HG03342 (cell line): ENCODE measurements around the gene B4GALT1.
"Not testable (repeated sequence)": the region's sequence is repeated elsewhere in the genome, so short reads cannot be mapped to it uniquely, and the experiment has no call there.

Source experiments
- ATAC-seq: cut with Tn5 transposase; IDR thresholded peaks from one replicate; pipeline ENCODE4 v1.9.1; 2021; ENCODE audit warnings: mild to moderate bottlenecking, moderate library complexity; ENCODE audit not compliant: unreplicated experiment

Gene B4GALT1

DNA sequence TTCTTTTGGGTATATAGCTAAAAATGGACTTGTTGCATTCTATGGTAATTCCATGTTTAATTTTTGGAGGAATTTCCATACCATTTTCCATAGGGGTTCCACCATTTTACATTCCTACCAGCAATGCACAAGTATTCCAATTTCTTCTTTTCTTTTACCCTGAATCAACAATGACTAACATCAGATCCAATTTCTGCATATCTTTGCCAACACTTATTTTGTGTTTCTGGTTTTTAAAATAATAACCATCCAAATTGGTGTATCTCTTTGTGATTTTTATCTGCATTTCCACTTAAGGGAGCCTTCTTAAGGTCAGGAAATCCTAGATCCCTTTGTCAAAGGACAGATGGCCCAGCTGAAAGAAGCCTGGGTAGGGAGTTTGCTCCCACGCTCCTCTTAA is 61.2 kb downstream of the B4GALT1 start:
- ATAC-seq: no peak

DNA sequence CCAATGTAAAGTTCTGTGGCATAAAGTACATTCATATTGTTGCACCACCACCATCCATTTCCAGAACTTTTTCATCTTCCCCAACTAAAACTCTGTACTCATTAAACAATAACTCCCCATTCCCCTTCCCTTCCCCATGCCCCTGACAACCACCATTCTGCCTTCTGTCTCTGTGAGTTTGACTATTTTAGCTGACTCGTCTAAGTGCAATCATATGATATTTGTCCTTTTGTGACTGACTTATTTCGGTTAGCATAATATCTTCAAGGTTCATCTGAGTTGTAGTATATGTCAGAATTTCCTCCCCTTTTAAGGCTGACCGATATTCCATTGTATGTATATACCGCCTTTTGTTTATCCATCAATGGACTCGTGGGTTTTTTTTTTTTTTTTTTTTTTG is 61.6 kb downstream of the B4GALT1 start:
- no peak for ATAC-seq

GRCh38 chr9:33104401-33104800 is 62.7 kb downstream of the B4GALT1 start:
- ATAC-seq: no peak

- ATAC-seq: no peak
Observed at GRCh38 chr9:33103501-33104281, 63.4 kb downstream of the B4GALT1 start.

DNA sequence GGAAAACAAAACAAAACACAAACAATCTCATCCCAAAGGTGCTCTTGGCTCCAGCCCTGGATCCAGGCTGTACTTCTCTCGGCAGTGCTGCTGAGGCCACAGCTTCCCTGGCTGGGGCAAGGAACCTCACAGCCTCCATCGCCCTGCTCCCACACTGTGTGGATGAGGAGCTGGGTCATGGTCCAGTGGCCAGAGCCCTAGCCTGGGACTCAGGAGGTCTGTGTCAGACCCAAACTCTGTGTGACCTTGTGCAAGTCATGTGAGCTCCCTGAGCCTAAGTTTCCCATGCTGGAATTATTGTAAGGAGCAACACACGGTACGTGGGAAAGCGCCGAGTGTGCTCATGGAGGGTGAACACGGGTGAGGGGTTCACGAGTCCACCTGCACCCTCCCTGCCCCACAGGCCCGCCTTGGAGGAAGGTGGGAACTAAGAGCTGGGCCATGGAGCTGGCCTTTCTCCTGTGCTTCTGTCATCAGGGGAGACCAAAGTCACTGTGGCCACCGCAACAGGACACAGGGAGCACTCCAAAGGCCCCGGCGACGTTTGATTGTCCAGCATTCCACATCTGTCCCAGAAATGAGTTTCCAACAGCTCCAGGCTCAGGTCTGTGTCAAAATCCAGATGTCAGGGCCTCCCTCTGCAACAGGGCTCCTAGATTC is 64.5 kb downstream of the B4GALT1 start:
- no peak for ATAC-seq

- no peak for ATAC-seq
Observed at GRCh38 chr9:33101104-33101951, 65.8 kb downstream of the B4GALT1 start.

DNA sequence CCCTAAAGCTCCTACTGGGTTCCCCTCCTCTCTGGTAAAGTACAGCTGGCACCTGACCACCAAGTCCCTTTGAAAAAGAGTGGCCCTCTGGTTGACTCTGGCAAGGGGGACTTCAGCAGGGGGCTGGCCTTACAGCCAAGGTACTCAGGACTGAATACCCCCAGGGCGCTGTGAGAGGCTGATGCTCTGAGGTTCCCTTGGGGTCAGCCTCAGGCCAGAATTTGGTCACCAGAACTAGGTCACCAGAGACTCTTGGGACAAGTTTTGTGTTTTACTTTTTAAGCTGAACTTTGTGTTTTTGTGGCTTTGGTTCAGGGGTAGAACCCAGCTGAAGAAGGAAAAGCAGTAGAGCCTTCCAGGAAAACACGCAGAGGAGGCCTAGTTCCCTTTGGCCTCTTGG is 67.4 kb downstream of the B4GALT1 start:
- ATAC-seq: no peak

- ATAC-seq: no peak
Observed at GRCh38 chr9:33097192-33097591, 69.9 kb downstream of the B4GALT1 start.

DNA sequence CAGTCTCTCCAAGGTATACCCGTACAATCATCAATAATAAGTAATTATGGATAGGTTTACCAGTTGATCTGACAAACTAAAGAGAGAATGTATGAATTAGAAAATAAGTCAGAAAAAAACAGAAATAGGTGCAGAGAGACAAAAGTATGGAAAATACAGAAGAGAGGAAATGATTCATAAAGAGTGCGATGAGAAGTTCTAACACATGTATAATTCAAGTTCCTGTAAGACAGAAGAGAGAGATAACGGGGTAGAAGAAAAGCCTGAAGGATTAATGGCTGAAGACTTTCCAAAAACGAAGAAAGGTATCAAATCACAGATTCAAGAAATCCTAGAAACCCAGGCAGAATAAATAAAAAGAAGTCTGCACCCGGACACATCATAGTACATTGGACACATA is 74.5 kb downstream of the B4GALT1 start:
- ATAC-seq: no peak

DNA sequence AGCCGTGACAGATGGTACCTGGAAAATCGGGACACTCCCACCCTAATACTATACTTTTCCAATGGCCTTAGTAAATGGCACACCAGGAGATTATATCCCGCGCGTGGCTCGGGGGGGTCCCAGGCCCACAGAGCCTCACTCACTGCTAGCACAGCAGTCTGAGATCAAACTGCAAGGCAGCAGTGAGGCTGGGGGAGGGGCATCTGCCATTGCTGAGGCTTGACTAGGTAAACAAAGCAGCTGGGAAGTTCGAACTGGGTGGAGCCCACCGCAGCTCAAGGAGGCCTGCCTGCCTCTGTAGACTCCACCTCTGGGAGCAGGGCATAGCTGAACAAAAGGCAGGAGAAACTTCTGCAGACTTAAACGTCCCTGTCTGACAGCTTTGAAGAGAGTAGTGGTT is 81.5 kb downstream of the B4GALT1 start:
- not testable (repeated sequence) for ATAC-seq

- no peak for ATAC-seq
Observed at GRCh38 chr9:33082538-33083326, 84.4 kb downstream of the B4GALT1 start.

DNA sequence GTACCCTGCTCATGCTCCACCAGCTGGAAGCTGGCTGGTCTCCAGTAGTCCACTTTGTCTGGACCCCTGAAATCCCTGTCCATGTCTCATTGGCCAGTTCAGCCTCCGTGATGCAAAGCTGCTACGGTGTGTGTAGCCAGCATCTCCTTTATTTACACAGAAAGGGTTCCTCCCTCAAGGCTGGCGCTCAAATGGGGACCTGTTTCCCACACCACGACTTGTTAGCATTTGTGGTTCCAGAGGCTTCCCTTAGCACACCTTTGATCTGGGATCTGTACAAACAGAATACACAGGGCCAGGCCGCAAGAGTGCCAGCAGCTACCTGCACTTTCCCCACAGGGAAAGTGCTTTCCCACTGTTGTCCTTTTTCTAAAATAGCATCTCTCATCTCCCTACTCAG is 85.0 kb downstream of the B4GALT1 start:
- ATAC-seq: no peak

DNA sequence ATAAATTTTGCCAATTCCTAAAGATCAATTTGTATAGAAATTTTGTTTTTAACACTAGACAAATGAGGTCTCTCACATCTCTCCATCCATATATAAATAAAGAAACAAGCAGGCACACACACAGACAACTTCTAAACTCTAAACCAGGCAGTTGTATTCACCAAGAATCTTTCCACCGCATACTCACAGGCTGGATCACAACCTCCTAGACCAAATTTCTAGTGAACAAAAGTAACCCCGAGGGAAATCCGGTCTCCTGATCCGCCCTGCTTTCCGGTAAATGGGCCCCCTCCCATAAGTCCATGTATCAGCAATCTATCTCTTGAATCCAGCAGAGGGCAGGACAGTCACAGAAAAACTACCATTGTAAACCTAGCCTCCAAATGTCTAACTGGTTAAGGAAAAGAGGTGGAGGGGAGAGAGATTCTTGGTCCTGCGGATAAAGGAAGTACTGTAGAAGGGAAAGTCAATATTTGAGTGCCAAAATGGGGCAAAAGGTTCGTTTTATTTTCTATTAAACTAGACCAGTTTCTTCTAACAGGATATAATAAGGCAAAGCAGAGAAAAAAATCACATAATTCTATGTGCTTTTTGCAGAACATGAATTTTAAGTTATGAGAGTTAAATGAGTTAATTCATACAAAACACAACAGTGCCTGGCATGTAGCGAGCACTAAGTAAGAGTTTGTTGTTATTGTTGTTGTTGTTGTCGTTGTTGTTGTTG is 85.8 kb downstream of the B4GALT1 start:
- peak; percentile 45 for ATAC-seq

- no peak for ATAC-seq
Observed at GRCh38 chr9:33080534-33080933, 86.6 kb downstream of the B4GALT1 start.

DNA sequence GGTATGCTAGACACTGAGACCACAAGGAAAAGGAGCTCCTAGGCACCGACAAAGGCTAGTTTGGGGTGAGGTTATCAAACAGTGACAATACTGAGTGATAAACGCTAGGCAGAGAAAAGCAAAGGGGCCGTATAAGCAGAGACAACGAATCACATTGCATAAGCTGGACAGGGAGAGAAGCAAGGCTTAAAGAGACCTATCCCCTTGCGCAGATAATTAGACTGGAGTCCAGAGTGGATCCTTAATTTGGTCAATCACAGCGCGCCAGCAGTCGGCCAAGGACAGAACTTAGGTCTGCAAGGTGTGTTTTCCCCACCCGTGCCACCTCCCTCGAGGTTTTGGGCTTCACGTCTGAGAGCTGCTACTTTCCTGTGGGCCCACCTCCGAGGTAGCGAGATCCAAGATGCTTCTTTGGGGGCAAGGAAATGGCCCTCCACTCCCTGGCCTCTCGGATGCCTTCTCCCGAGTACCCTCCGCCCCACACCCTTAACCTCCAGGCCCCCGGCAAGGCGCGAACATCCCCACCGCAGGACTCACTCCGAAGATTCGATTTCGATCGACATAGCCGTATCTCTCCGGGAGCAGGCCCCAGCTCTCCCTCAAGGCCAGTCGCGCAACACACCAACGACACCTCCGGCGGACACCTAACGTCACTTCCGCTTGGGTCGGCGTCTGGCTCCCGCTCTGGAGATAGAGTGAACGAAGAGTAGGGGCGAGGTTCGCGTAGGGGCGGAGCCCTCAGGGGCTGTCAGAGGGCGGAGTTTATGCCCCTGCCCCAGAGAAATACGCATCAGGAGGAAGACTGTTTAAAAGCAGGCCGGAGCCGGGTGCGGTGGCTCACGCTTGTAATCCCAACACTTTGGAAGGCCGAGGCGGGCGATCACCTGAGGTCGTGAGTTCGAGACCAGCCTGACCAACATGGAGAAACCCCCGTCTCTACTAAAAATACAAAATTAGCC is 90.8 kb downstream of the B4GALT1 start, which contains the start of gene SMU1:
TSS of gene SMU1 (minus strand) at position 629 of the 959 bp plus-strand sequence. CDS start at position 563, 66 bp downstream.
- peak; percentile 99 for ATAC-seq

- no peak for ATAC-seq
Observed at GRCh38 chr9:33068991-33069390, 98.1 kb downstream of the B4GALT1 start.

DNA sequence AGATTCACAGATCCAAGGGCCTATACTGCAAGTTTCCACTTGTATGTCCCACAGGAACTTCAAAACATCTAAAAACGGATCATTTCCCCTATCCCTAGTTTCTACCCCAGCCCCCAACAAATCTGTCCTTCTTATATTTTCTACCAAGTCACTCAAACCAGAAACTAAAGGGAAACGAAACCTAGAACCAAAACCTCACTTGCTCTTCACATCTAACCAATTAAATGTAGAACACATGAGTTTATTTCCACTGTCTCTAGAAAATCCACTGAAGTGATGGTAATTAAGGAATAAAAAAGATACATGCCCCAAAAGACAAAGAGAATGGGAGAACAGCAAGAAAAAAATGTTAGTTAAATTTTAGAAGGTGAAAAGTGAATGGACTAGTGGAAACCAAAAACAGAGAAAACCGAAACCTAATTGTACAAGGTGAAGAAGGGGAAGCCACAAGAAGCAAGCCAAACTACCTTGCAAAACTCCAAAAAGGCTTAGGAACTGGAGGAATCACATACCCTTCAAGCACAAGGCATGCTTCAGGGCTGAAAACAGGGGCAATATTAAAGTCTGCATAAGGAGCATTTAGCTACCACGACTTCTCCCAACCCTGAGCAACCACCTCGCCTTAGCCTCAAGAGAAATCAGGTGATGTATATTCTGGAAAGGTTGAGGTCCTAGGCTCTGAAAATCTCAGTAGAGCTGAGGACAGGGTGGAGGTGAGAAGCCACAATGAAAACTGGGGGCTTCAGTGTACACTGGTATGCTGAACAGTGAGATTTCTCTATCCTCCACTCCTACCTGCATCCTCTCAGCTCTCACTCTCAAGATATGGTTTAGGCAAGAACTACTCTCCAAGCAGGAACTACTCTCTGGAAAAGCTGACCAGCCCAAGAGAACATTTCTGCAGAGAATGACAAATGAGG is 101.7 kb downstream of the B4GALT1 start:
- ATAC-seq: peak; percentile 85
